Activated CD4-positive, alpha-beta T cell treated with anti-CD3 and anti-CD28 coated beads, Interleukin-2, amount 10 ng/mL, durations not matched to agents 24 days and 14 days (primary cell): ENCODE data around the gene TSPAN18. TPM values are rescaled to one million over a fixed set of nuclear protein-coding genes. Genes with fewer than 3 reads are reported as not detected.

Source experiments
- DNase-seq: peaks from one replicate; pipeline ENCODE4 v3.0.0; 2022
- H3K27ac Mint-ChIP-seq: one replicate; pipeline ENCODE4 v1.8.0; 2022; ENCODE audit warnings: mild to moderate bottlenecking, mixed read lengths
- H3K27me3 Mint-ChIP-seq: one replicate; pipeline ENCODE4 v1.8.0; 2022; ENCODE audit warnings: mixed read lengths
- H3K36me3 Mint-ChIP-seq: one replicate; pipeline ENCODE4 v1.8.0; 2022; ENCODE audit warnings: low read depth, mild to moderate bottlenecking, mixed read lengths
- H3K4me1 Mint-ChIP-seq: one replicate; pipeline ENCODE4 v1.8.0; 2021; ENCODE audit warnings: mixed read lengths
- H3K4me3 Mint-ChIP-seq: one replicate; pipeline ENCODE4 v1.8.0; 2022; ENCODE audit warnings: mild to moderate bottlenecking, moderate library complexity, mixed read lengths
- H3K9me3 Mint-ChIP-seq: one replicate; pipeline ENCODE4 v1.8.0; 2021; ENCODE audit warnings: mixed read lengths
- intact Hi-C: fragments of 100-400 bp; cut with micrococcal nuclease; formaldehyde crosslinking; loops from one replicate; pipeline ENCODE4 v1.15.1; 2023
- total RNA-seq: library from RNA; stranded (reverse); gene quantifications from 2 replicates; pipeline ENCODE4 v1.2.3, GENCODE V29; 2022

TSPAN18 gene
- total RNA-seq, 1 donor from 2014 or later, result 1.4 TPM

DNA sequence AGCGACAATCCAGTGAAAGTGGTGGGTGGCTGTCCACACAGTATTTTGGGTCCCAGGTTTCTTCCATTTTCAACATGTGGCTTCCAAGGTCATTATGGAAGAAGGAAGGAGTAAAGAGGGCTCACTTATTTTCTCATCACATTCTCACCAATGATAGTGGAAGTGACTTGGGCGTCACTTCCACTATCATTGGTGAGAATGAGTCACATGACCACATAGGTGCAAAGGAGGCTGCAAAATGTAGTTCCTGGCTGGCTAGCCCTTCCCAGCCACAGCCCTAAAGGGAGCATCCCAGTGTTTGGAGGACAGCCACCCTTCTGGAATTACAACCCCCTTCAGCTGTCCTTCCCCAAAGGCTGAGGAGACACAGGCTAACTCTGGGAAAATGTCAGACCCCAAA, 95.6 kb downstream of the TSPAN18 start:
- DNase-seq, result no peak
- no peaks in the 10 kb centered on the region for H3K36me3 Mint-ChIP-seq
- no peak overlapping the region for H3K27ac Mint-ChIP-seq
- no peaks in the 10 kb centered on the region for H3K27me3 Mint-ChIP-seq
- no peak overlapping the region for H3K4me3 Mint-ChIP-seq
- H3K9me3 Mint-ChIP-seq, result no peaks in the 10 kb centered on the region
- intact Hi-C loops, result no loop called here
- no peaks in the 10 kb centered on the region for H3K4me1 Mint-ChIP-seq

DNA sequence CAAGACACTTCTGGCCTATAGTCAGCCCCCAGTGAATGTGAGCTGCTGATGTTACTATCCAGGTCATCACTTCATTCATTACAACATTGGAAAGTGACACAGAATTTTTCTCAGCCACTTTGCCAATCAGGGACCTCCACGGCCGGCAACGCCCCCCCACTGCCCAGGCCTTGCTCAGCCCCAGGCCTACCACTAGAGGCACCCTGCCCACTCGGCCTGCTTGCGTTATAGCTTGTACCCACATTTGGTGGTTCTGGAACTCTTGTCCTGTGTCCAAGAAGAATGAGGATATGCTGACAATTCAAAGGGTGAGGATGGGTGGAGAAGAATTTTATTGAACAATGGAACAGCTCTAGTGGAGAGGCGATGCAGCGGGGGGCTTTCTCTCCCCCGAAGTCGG, 96.2 kb downstream of the TSPAN18 start:
- intact Hi-C loops, result no loop called here
- no peak for DNase-seq
- Mint-ChIP-seq H3K27me3 (no peaks in the 10 kb centered on the region), H3K27ac (no peak overlapping the region), H3K4me3 (no peak overlapping the region), H3K9me3 (no peaks in the 10 kb centered on the region), H3K36me3 (no peaks in the 10 kb centered on the region), H3K4me1 (no peaks in the 10 kb centered on the region)

DNA sequence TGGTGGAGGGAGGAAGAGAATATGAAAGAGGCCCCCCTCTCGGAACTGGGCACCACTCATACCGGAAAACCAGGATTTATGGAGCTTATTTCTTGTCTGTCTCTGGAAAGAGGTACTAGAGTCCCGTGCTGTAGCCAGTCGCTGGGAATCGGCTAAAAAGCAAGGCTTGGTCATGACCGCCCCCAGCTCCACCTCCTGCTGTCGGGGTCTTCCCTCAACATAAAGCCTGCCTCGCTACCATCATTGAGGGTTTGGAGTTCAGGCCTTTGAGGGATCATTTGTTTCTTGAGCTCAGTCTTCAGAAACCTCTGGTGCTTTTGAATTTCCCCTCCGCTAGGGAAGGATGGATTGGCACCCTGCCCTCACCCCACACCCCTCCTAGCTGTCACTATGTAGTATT, 97.1 kb downstream of the TSPAN18 start:
- no peaks in the 10 kb centered on the region for H3K36me3 Mint-ChIP-seq

DNA sequence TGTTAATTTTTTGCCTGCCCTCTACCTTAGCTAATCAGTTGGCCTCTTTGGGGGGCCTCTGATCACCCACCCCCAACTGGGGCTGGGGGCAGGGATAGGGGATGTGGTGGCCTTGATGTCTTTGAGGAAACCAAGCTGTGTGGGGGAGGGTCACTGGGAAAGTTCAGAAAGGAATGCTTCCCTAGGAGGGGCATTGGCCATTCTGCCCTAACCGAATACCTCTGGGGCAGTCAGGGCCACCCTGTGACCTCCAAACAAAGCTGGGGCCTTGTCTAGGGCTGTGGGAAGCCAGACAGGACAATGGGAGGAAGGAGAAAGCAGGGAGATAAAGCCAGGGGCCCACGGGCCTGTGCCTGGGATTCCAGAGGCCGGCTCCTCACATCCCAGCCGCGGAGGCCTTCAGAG, 97.5 kb downstream of the TSPAN18 start:
- no peak overlapping the region for H3K4me3 Mint-ChIP-seq

More for the DNA sequence above, 97.1 kb downstream of the TSPAN18 start:
- intact Hi-C loops, result no loop called here
- no peak for DNase-seq
- no peaks in the 10 kb centered on the region for H3K9me3 Mint-ChIP-seq
- no peaks in the 10 kb centered on the region for H3K27me3 Mint-ChIP-seq
- H3K4me3 Mint-ChIP-seq, result no peak overlapping the region
- no peaks in the 10 kb centered on the region for H3K4me1 Mint-ChIP-seq
- H3K27ac Mint-ChIP-seq, result no peak overlapping the region

DNA sequence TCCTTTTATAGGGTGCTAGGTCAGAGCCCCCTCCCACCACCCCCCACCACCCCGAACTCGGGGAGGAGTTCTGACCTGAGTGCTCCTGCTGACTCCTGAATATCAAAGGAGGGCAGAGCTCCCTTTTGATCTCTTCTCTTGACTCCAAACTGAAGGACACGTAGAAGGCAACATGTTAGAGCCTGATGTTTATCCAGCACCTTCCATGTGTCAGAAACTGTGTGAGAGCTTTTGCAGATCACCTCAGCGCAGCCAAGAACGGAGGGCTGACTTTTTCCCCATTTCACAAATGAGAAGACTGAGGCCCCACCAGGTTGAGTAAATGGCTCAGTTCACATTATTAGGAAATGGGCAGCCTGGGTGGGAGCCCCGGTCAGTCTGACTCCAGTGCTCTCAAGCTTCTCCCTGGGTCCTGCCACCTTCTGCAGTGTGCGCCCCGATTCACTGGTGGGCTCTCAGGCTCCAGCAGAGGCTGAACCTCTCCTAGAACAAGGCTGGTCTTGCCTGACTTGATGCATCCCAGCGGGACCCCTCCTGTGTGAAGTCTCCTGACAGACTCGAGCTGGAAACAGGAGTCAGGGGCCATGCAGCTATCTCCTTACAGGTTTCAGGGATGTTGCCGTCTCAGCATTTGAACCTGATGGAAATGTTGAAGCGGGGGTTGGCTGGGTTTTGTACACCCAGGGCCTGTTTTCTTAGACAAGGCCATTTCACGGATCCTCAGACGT, 98.5 kb downstream of the TSPAN18 start:
- Mint-ChIP-seq H3K27me3 (no peaks in the 10 kb centered on the region), H3K27ac (no peak overlapping the region), H3K4me3 (no peak overlapping the region), H3K36me3 (no peaks in the 10 kb centered on the region), H3K9me3 (no peaks in the 10 kb centered on the region), H3K4me1 (no peaks in the 10 kb centered on the region)
- no peak for DNase-seq
- intact Hi-C loops, result no loop called here

More for the DNA sequence above, 97.5 kb downstream of the TSPAN18 start:
- DNase-seq, result no peak
- intact Hi-C loops, result no loop called here
- no peak overlapping the region for H3K27ac Mint-ChIP-seq
- no peaks in the 10 kb centered on the region for H3K4me1 Mint-ChIP-seq
- H3K36me3 Mint-ChIP-seq, result no peaks in the 10 kb centered on the region
- H3K9me3 Mint-ChIP-seq, result no peaks in the 10 kb centered on the region
- no peaks in the 10 kb centered on the region for H3K27me3 Mint-ChIP-seq

DNA sequence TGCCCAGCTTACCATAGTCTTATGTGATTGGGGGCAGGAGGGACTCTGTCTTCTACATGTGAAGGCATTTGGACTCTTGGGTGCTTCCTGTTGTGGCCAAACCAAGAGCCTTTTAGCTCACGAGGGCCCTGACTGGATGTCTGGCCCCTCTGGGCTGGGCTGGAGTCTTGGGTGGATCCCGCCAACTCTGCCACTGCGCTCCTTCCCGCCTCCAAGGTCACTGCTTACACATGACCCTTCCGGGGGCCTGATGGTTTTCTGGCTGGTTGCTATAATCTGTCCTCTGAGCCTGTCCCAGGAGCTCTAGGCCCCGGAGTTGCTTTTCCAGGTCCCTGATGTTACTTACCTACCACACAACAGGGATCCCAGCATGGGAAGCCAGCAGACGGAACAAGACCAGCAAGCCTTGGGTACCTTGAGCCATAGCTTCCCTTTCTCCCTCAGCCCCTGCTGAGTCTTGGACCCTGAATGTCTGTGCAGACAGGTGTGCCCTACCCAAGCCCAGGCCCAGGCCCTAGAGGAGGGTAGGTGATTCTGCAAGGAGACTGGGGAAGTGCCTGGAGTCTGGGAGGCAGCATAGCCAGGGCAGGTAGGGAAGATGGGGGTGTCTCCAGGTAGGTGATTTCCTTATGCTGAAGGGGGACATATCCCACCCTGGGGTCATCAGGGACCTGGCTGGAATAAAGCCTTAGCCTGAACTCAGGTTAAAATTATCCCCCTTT, 100.3 kb downstream of the TSPAN18 start:
- no peaks in the 10 kb centered on the region for H3K36me3 Mint-ChIP-seq
- H3K4me1 Mint-ChIP-seq, result no peaks in the 10 kb centered on the region
- no peaks in the 10 kb centered on the region for H3K9me3 Mint-ChIP-seq
- intact Hi-C loops, result no loop called here
- DNase-seq, result no peak
- no peak overlapping the region for H3K27ac Mint-ChIP-seq
- H3K4me3 Mint-ChIP-seq, result no peak overlapping the region
- H3K27me3 Mint-ChIP-seq, result no peaks in the 10 kb centered on the region

DNA sequence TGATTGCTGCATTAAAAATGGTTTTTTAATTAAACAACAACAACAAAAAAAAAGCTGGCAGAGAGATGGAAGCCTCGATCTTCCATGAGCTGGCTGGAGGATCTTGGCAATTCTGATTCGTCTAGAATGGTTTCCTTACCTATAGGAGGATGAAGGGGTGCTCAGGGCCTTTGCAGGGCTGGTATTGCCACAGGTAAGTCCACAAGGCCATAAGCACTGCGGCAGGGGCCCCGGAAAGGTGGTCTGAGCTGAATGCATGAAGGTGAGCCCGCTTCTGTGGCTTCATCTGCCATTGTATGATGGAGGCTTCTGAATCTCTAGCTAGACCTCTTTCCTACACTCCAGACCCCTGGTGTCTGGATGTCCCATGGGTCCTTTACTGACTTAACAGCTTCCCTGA, 101.5 kb downstream of the TSPAN18 start:
- Mint-ChIP-seq H3K36me3 (no peaks in the 10 kb centered on the region), H3K9me3 (no peaks in the 10 kb centered on the region), H3K4me3 (no peak overlapping the region), H3K27ac (no peak overlapping the region), H3K27me3 (peaks cover 4% of the 10 kb centered on the region), H3K4me1 (no peaks in the 10 kb centered on the region)
- intact Hi-C loops, result no loop called here
- DNase-seq, result no peak

DNA sequence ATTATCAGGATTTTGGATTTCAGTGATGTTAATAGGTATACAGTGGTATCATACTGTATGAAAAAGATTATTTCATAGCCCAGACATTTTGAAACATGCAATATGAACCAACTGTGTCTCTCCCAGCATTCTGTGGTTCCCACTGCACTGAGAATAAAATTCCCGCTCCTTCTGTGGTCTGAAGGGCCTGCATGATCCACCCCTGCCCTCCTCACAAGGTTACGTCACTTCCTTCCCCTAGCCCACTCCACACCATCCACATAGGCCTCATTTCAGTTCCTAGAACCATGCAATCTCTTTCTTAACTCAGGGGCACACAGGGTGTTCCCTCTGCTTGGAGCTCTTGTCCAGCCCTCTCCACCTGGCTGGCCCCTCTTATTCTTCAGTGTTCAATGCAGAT, 103.1 kb downstream of the TSPAN18 start:
- no peak overlapping the region for H3K4me3 Mint-ChIP-seq
- intact Hi-C loops, result no loop called here
- no peaks in the 10 kb centered on the region for H3K9me3 Mint-ChIP-seq
- H3K27me3 Mint-ChIP-seq, result peaks cover 7% of the 10 kb centered on the region
- no peaks in the 10 kb centered on the region for H3K36me3 Mint-ChIP-seq
- no peaks in the 10 kb centered on the region for H3K4me1 Mint-ChIP-seq
- H3K27ac Mint-ChIP-seq, result no peak overlapping the region
- DNase-seq, result no peak

DNA sequence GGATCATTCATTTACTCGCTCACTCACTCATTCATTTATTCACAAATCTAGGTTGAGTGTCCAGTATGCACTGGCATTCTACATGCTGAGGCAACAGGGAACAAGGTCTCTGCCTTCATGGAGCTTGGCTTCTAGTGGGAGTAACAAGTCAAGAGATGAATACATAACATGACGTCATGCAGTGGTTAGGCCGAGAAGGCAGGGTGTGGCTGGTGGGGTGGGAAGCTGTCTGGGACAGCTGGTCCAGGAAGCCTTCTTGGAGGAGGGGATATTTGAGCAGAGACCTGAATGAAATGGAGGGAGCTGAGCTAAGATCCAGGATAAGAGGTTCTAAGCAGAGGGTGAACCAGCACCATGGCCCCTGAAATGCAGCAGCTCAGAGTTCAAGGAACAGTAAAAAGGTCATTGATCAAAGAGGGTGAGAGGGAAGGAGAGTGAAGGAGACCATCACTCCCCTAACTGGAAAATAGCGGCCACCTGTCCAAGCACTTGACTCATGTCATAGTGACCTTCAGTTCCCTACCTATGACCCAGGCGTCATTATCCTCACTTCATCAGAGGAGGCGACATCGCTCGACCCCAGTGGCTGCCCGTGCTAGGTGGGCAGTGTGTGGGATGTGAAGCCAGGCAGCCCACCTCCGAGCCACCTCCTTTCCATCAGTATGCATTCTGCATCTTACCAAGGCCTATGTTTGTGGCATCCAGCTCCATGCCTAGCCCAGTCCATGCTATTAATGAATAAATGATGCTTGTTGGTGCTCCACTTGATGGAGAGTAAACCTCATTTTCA, 105.0 kb downstream of the TSPAN18 start:
- intact Hi-C loops, result no loop called here

DNA sequence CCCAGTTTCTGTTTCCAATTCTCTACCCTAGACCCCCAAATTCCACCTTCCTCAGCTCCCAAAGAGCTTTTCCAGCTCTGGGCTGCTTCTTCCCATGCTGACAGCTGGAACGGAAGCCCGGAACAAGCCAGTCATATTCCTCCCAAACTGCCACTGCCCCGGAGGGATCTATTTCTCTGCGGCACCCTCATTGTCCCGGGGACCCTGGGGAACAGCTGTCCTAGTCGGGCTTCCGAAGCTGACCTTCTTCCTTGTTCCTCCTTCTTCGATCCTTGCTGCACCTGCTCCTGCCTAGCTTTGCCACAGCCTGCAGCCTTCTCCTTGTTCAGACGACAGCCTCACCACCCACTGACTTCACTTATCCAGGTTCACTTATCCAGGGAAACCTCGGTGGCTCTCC, 105.7 kb downstream of the TSPAN18 start:
- Mint-ChIP-seq H3K4me1 (no peaks in the 10 kb centered on the region), H3K4me3 (no peak overlapping the region), H3K9me3 (peaks cover 4% of the 10 kb centered on the region), H3K36me3 (no peaks in the 10 kb centered on the region), H3K27ac (no peak overlapping the region), H3K27me3 (peaks cover 20% of the 10 kb centered on the region)
- intact Hi-C loops, result no loop called here
- no peak for DNase-seq

More for the DNA sequence above, 105.0 kb downstream of the TSPAN18 start:
- H3K27me3 Mint-ChIP-seq, result peaks cover 14% of the 10 kb centered on the region
- H3K4me3 Mint-ChIP-seq, result no peak overlapping the region
- no peaks in the 10 kb centered on the region for H3K36me3 Mint-ChIP-seq
- H3K9me3 Mint-ChIP-seq, result no peaks in the 10 kb centered on the region
- H3K27ac Mint-ChIP-seq, result no peak overlapping the region
- H3K4me1 Mint-ChIP-seq, result no peaks in the 10 kb centered on the region
- DNase-seq, result no peak

DNA sequence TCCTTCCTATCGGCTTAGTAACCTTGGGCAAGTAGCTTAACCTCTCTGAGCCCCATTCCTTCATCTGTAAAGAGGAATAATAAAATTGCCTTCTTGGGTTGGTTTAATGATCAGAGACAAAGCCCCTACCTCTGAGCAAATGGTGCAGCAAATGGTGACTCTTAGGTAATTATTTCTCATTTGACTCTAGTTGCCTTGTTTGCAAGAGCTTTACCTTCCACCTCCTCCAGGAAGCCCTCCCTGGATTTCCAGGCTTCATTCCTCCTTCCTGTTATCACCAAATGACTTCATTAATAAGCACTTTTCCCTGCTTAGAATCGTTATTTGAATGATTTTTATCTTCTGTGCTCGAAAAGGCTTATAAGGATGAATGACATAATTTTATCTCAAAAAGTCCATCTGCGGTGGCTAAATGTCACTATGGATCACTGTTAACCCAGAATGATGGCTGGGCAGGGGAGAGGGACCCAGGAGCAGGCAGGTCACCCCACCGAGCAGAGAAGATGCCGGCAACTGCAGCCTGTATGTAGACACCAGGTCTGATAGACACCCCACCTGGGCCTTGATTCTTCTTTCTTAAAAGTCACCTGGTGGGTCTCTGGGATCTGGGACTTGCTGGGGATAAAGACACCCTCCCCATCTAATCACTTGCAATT, 106.6 kb downstream of the TSPAN18 start:
- H3K36me3 Mint-ChIP-seq, result no peaks in the 10 kb centered on the region
- H3K4me1 Mint-ChIP-seq, result no peaks in the 10 kb centered on the region
- no peak overlapping the region for H3K27ac Mint-ChIP-seq
- intact Hi-C loops, result no loop called here
- peaks cover 22% of the 10 kb centered on the region for H3K27me3 Mint-ChIP-seq
- peaks cover 4% of the 10 kb centered on the region for H3K9me3 Mint-ChIP-seq
- H3K4me3 Mint-ChIP-seq, result no peak overlapping the region
- no peak for DNase-seq

DNA sequence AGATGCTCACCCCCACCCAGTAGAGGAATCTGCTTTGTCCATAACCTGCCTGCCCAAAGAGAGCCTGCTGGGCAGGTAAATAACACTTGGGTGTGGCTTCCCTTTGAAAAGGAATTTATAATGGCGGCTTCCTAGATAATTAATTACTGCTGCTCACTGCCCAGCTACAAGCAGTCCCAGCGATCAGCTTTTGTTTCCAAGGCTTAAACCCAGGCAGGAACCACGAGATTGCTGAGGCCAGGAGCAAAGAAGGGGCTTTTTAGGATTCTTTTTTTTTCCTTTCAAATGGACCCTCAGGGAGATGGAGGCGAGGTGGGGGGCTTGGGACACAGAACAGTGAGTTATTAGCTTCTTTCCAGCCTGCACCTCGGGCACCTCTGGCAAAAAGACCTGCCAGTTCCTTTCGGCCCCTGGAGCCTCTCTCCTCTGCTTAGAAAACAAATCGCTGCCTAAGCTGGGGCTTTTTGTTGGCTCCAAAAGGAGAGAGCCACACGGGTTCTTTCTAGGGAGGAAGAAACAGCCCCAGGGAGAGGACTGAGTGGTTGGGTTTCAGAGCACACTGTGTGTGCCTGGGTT, 107.2 kb downstream of the TSPAN18 start:
- no peaks in the 10 kb centered on the region for H3K4me1 Mint-ChIP-seq
- intact Hi-C loops, result no loop called here
- H3K27me3 Mint-ChIP-seq, result peaks cover 22% of the 10 kb centered on the region
- no peak overlapping the region for H3K4me3 Mint-ChIP-seq
- no peak overlapping the region for H3K27ac Mint-ChIP-seq
- H3K9me3 Mint-ChIP-seq, result peaks cover 4% of the 10 kb centered on the region
- H3K36me3 Mint-ChIP-seq, result no peaks in the 10 kb centered on the region
- no peak for DNase-seq

DNA sequence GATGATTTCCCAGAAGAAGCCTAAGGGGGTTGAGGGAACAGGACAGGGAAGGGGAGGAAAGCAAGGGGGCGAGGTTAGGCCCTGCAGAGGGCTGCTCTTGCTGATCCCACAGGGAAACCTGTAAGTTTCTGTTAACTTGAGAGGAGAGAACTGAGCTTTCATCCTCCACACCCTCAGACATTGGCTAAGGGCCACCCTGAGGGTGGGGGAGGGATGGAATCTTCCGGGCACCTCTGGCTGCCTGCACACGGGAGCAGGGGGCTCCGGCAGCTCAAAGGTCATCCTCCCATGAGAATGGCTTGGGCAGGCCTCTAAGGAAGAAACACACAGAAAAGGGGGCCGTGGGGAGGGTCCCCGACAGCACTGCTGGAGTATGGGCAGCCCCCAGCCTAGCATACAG, 108.1 kb downstream of the TSPAN18 start:
- intact Hi-C loops, result no loop called here
- Mint-ChIP-seq H3K27me3 (peaks cover 22% of the 10 kb centered on the region), H3K4me3 (no peak overlapping the region), H3K9me3 (peaks cover 4% of the 10 kb centered on the region), H3K36me3 (no peaks in the 10 kb centered on the region), H3K27ac (no peak overlapping the region), H3K4me1 (no peaks in the 10 kb centered on the region)
- DNase-seq, result no peak
